ENCODE measurements around the gene GBX1. TPM values are rescaled to one million over a fixed set of nuclear protein-coding genes. Genes with fewer than 3 reads are reported as not detected.

The GBX1 gene
- total RNA-seq (2022; extraction: Qiagen RNA extraction), result 0.10 to 0.17 TPM in 2 of 5 replicates, not detected in the others

GRCh38 chr7:151167197-151167961, at the start of gene GBX1:
Gene GBX1, minus strand, starts transcription at chr7:151167694. Its CDS starts 146 bp downstream, at chr7:151167548.

GRCh38 chr7:151210087-151210854, 42.8 kb upstream of the GBX1 start, which contains the start of gene H2BK1:
Gene H2BK1, minus strand, starts transcription at chr7:151210488. Its CDS starts 170 bp downstream, at chr7:151210318.

GRCh38 chr7:151186640-151187408, 19.3 kb upstream of the GBX1 start, which contains the start of gene ASB10:
Gene ASB10, minus strand, starts transcription at chr7:151187250. Its CDS starts 120 bp downstream, at chr7:151187130.

Other genes with a start within 250 kb of the GBX1 start
- gene KCNH2, start 189.4 kb downstream of the GBX1 start, total RNA-seq (2022; extraction: Qiagen RNA extraction), result 2.9 to 3.6 TPM (median 3.3 TPM) in 5 replicates
- gene NOS3, start 176.7 kb downstream of the GBX1 start, total RNA-seq (2022; extraction: Qiagen RNA extraction), result 0.33 to 0.51 TPM (median 0.38 TPM) in 5 replicates
- gene ATG9B, start 143.2 kb downstream of the GBX1 start, total RNA-seq (2022; extraction: Qiagen RNA extraction), result 0.34 to 1.1 TPM (median 0.70 TPM) in 5 replicates
- 40.2 to 49.4 TPM (median 46.1 TPM) in 5 replicates for gene ABCB8, start 139.2 kb downstream of the GBX1 start, total RNA-seq (2022; extraction: Qiagen RNA extraction)
- 6.0 to 10.8 TPM (median 9.5 TPM) in 5 replicates for gene ASIC3, start 119.2 kb downstream of the GBX1 start, total RNA-seq (2022; extraction: Qiagen RNA extraction)
- gene CDK5, start 109.8 kb downstream of the GBX1 start, total RNA-seq (2022; extraction: Qiagen RNA extraction), result 29.7 to 32.8 TPM (median 32.5 TPM) in 5 replicates
- gene SLC4A2, start 108.1 kb downstream of the GBX1 start, total RNA-seq (2022; extraction: Qiagen RNA extraction), result 201 to 272 TPM (median 246 TPM) in 5 replicates
- 58.8 to 75.1 TPM (median 73.7 TPM) in 5 replicates for gene FASTK, start 86.9 kb downstream of the GBX1 start, total RNA-seq (2022; extraction: Qiagen RNA extraction)
- 37.6 to 56.1 TPM (median 55.7 TPM) in 5 replicates for gene TMUB1, start 84.2 kb downstream of the GBX1 start, total RNA-seq (2022; extraction: Qiagen RNA extraction)
- gene AGAP3, start 81.2 kb downstream of the GBX1 start, total RNA-seq (2022; extraction: Qiagen RNA extraction), result 52.0 to 61.2 TPM (median 56.3 TPM) in 5 replicates
- gene ASB10, start 19.6 kb upstream of the GBX1 start, total RNA-seq (2022; extraction: Qiagen RNA extraction), result not detected in 5 replicates
- not detected in 5 replicates for gene H2BK1, start 42.8 kb upstream of the GBX1 start, total RNA-seq (2022; extraction: Qiagen RNA extraction)
- gene ABCF2, start 59.5 kb upstream of the GBX1 start, total RNA-seq (2022; extraction: Qiagen RNA extraction), result 59.6 to 71.5 TPM (median 61.7 TPM) in 5 replicates
- 41.0 to 46.4 TPM (median 43.4 TPM) in 5 replicates for gene CHPF2, start 64.8 kb upstream of the GBX1 start, total RNA-seq (2022; extraction: Qiagen RNA extraction)
- 8.3 to 9.9 TPM (median 9.7 TPM) in 5 replicates for gene SMARCD3, start 81.0 kb upstream of the GBX1 start, total RNA-seq (2022; extraction: Qiagen RNA extraction)
- gene NUB1, start 174.1 kb upstream of the GBX1 start, total RNA-seq (2022; extraction: Qiagen RNA extraction), result 32.1 to 45.4 TPM (median 36.0 TPM) in 5 replicates
- 0.11 to 0.23 TPM (median 0.16 TPM) in 5 replicates for gene WDR86, start 242.3 kb upstream of the GBX1 start, total RNA-seq (2022; extraction: Qiagen RNA extraction)